ENCODE data around the gene NUDT5. TPM values are rescaled to one million over a fixed set of nuclear protein-coding genes. Genes with fewer than 3 reads are reported as not detected.
A peak's percentile ranks its signal among the peaks of the same experiment; 100 is the strongest.

NUDT5 gene
- total and polyA plus RNA-seq, 2 of the 13 experiments (the other 11 are each of a cell fraction or from before 2014, with no cell fraction given) = 79.6 to 134 TPM

DNA sequence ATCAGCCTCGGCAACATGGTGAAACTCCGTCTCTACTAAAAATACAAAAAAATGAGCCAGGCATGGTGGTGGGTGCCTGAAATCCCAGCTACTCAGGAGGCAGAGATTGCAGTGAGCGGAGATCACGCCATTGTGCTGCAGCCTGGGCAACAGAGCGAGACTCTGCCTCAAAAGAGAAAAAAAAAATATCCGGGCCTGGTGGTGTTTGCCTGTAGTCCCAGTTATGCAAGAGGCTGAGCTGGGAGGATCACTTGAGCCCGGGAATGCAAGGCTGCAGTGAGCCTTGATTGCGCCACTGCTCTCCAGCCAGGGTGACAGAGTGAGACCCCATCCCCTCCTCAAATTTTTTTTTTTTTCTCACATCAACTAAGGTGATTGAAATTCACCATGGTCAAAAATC, 43.1 kb upstream of the NUDT5 start (continued):
- TF ChIP-seq, protein P1, sequence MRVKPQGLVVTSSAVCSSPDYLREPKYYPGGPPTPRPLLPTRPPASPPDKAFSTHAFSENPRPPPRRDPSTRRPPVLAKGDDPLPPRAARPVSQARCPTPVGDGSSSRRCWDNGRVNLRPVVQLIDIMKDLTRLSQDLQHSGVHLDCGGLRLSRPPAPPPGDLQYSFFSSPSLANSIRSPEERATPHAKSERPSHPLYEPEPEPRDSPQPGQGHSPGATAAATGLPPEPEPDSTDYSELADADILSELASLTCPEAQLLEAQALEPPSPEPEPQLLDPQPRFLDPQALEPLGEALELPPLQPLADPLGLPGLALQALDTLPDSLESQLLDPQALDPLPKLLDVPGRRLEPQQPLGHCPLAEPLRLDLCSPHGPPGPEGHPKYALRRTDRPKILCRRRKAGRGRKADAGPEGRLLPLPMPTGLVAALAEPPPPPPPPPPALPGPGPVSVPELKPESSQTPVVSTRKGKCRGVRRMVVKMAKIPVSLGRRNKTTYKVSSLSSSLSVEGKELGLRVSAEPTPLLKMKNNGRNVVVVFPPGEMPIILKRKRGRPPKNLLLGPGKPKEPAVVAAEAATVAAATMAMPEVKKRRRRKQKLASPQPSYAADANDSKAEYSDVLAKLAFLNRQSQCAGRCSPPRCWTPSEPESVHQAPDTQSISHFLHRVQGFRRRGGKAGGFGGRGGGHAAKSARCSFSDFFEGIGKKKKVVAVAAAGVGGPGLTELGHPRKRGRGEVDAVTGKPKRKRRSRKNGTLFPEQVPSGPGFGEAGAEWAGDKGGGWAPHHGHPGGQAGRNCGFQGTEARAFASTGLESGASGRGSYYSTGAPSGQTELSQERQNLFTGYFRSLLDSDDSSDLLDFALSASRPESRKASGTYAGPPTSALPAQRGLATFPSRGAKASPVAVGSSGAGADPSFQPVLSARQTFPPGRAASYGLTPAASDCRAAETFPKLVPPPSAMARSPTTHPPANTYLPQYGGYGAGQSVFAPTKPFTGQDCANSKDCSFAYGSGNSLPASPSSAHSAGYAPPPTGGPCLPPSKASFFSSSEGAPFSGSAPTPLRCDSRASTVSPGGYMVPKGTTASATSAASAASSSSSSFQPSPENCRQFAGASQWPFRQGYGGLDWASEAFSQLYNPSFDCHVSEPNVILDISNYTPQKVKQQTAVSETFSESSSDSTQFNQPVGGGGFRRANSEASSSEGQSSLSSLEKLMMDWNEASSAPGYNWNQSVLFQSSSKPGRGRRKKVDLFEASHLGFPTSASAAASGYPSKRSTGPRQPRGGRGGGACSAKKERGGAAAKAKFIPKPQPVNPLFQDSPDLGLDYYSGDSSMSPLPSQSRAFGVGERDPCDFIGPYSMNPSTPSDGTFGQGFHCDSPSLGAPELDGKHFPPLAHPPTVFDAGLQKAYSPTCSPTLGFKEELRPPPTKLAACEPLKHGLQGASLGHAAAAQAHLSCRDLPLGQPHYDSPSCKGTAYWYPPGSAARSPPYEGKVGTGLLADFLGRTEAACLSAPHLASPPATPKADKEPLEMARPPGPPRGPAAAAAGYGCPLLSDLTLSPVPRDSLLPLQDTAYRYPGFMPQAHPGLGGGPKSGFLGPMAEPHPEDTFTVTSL (CRISPR knock-in tag; IDR thresholded peaks at IDR 0.05; ENCODE audit: borderline replicate concordance) = peak; percentile 46; the same call in 1 of the 2 replicates
- TF ChIP-seq NPAS2 (CRISPR knock-in tag; IDR thresholded peaks at IDR 0.05; ENCODE audit: borderline replicate concordance) = no peak
- TF ChIP-seq ZNF501 (CRISPR knock-in tag; IDR thresholded peaks at IDR 0.05) = no peak
- no peak for TF ChIP-seq SRSF9 (IDR thresholded peaks at IDR 0.05; ENCODE audit: borderline replicate concordance, insufficient read depth, low read depth, low read length, poor library complexity, severe bottlenecking)
- TF ChIP-seq, protein P2, sequence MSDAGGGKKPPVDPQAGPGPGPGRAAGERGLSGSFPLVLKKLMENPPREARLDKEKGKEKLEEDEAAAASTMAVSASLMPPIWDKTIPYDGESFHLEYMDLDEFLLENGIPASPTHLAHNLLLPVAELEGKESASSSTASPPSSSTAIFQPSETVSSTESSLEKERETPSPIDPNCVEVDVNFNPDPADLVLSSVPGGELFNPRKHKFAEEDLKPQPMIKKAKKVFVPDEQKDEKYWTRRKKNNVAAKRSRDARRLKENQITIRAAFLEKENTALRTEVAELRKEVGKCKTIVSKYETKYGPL (CRISPR knock-in tag; IDR thresholded peaks at IDR 0.05) = peak; percentile 95
- TF ChIP-seq RXRA (CRISPR knock-in tag; IDR thresholded peaks at IDR 0.05) = peak; percentile 22; the same call in 1 of the 2 replicates
- peak; percentile 25; the same call in 1 of the 2 replicates for TF ChIP-seq HNF4G (IDR thresholded peaks at IDR 0.05; ENCODE audit: borderline replicate concordance, low read depth, low read length)
- TF ChIP-seq HNF4G (CRISPR knock-in tag; IDR thresholded peaks at IDR 0.05; ENCODE audit: borderline replicate concordance, low read depth) = no peak
- TF ChIP-seq PITX1 (CRISPR knock-in tag; IDR thresholded peaks at IDR 0.05) = peak; percentile 84; the same call in 1 of the 2 replicates
- peak; percentile 87 for TF ChIP-seq BCL6 (CRISPR knock-in tag; IDR thresholded peaks at IDR 0.05)
- TF ChIP-seq, protein P3, sequence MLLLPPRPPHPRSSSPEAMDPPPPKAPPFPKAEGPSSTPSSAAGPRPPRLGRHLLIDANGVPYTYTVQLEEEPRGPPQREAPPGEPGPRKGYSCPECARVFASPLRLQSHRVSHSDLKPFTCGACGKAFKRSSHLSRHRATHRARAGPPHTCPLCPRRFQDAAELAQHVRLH (CRISPR knock-in tag; IDR thresholded peaks at IDR 0.05; ENCODE audit: borderline replicate concordance, low read depth) = peak; percentile 27; the same call in 1 of the 2 replicates
- no peak for TF ChIP-seq ZNF878 (CRISPR knock-in tag; IDR thresholded peaks at IDR 0.05)
- TF ChIP-seq, protein P4, sequence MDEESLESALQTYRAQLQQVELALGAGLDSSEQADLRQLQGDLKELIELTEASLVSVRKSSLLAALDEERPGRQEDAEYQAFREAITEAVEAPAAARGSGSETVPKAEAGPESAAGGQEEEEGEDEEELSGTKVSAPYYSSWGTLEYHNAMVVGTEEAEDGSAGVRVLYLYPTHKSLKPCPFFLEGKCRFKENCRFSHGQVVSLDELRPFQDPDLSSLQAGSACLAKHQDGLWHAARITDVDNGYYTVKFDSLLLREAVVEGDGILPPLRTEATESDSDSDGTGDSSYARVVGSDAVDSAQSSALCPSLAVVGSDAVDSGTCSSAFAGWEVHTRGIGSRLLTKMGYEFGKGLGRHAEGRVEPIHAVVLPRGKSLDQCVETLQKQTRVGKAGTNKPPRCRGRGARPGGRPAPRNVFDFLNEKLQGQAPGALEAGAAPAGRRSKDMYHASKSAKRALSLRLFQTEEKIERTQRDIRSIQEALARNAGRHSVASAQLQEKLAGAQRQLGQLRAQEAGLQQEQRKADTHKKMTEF (CRISPR knock-in tag; IDR thresholded peaks at IDR 0.05) = peak; percentile 44; the same call in 1 of the 2 replicates
- TF ChIP-seq, protein P5, sequence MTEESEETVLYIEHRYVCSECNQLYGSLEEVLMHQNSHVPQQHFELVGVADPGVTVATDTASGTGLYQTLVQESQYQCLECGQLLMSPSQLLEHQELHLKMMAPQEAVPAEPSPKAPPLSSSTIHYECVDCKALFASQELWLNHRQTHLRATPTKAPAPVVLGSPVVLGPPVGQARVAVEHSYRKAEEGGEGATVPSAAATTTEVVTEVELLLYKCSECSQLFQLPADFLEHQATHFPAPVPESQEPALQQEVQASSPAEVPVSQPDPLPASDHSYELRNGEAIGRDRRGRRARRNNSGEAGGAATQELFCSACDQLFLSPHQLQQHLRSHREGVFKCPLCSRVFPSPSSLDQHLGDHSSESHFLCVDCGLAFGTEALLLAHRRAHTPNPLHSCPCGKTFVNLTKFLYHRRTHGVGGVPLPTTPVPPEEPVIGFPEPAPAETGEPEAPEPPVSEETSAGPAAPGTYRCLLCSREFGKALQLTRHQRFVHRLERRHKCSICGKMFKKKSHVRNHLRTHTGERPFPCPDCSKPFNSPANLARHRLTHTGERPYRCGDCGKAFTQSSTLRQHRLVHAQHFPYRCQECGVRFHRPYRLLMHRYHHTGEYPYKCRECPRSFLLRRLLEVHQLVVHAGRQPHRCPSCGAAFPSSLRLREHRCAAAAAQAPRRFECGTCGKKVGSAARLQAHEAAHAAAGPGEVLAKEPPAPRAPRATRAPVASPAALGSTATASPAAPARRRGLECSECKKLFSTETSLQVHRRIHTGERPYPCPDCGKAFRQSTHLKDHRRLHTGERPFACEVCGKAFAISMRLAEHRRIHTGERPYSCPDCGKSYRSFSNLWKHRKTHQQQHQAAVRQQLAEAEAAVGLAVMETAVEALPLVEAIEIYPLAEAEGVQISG (CRISPR knock-in tag; IDR thresholded peaks at IDR 0.05) = peak; percentile 34; the same call in 1 of the 2 replicates
- TF ChIP-seq TAF15 (IDR thresholded peaks at IDR 0.05; ENCODE audit: low read depth, low read length, poor library complexity, severe bottlenecking) = no peak
- peak; percentile 20; the same call in 1 of the 2 replicates for TF ChIP-seq ZMYM4 (CRISPR knock-in tag; IDR thresholded peaks at IDR 0.05)
- TF ChIP-seq RARA (CRISPR knock-in tag; IDR thresholded peaks at IDR 0.05) = peak; percentile 43; the same call in 1 of the 2 replicates
- no peak for TF ChIP-seq ZNF557 (CRISPR knock-in tag; IDR thresholded peaks at IDR 0.05)
- TF ChIP-seq PHF21A (CRISPR knock-in tag; IDR thresholded peaks at IDR 0.05) = peak; percentile 46; the same call in 1 of the 2 replicates

All from HepG2 (cell line).